Measurements from ENCODE around the gene TAOK1.

DNA sequence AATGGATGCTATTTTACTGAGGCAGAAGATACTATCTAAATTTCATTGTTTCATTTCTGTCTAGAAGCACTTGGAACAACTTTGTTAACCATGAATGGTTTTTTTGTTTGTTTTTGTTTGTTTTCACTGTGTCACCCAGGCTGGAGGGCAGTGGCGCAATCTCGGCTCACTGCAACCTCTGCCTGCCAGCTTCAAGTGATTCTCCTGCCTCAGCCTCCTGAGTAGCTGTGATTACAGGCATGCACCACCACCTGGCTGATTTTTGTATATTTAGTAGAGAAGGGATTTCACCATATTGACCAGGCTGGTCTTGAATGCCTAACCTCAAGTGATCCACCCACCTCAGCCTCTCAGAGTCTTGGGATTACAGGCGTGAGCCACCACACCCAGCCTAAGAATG, 136.2 kb downstream of the TAOK1 start:
- TF ChIP-seq, protein P1, sequence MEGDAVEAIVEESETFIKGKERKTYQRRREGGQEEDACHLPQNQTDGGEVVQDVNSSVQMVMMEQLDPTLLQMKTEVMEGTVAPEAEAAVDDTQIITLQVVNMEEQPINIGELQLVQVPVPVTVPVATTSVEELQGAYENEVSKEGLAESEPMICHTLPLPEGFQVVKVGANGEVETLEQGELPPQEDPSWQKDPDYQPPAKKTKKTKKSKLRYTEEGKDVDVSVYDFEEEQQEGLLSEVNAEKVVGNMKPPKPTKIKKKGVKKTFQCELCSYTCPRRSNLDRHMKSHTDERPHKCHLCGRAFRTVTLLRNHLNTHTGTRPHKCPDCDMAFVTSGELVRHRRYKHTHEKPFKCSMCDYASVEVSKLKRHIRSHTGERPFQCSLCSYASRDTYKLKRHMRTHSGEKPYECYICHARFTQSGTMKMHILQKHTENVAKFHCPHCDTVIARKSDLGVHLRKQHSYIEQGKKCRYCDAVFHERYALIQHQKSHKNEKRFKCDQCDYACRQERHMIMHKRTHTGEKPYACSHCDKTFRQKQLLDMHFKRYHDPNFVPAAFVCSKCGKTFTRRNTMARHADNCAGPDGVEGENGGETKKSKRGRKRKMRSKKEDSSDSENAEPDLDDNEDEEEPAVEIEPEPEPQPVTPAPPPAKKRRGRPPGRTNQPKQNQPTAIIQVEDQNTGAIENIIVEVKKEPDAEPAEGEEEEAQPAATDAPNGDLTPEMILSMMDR (IDR thresholded peaks at IDR 0.05) = no peak
- no peak for TF ChIP-seq POLR2A (IDR thresholded peaks at IDR 0.05)
